ENCODE data around the gene EPN2.

EPN2 gene

DNA sequence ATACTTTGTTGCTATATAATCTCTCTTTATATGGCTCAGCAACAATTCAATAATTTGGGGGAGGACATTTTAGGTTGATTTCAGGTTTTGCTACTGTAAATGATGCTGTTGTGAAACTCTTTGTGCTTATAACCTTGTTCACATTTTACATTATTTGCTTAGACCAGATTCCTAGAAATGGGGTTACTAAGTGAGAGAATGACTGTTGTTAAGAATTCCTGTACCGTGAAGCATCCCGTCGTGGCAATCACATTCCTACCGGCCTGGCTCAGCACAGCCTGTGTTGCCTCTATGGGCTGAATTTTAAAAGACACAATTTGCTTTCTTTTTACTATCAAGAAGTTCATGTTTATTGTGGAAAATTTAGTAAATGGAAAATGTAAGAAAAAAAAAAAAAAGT, 94.0 kb downstream of the EPN2 start:
- H3K4me3 ChIP-seq (ENCODE audit: low read depth, low read length), result no peak overlapping the region
- TF ChIP-seq, protein P1, sequence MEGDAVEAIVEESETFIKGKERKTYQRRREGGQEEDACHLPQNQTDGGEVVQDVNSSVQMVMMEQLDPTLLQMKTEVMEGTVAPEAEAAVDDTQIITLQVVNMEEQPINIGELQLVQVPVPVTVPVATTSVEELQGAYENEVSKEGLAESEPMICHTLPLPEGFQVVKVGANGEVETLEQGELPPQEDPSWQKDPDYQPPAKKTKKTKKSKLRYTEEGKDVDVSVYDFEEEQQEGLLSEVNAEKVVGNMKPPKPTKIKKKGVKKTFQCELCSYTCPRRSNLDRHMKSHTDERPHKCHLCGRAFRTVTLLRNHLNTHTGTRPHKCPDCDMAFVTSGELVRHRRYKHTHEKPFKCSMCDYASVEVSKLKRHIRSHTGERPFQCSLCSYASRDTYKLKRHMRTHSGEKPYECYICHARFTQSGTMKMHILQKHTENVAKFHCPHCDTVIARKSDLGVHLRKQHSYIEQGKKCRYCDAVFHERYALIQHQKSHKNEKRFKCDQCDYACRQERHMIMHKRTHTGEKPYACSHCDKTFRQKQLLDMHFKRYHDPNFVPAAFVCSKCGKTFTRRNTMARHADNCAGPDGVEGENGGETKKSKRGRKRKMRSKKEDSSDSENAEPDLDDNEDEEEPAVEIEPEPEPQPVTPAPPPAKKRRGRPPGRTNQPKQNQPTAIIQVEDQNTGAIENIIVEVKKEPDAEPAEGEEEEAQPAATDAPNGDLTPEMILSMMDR (IDR thresholded peaks at IDR 0.05; ENCODE audit: borderline replicate concordance, insufficient read depth, low read depth, low read length), result no peak

GRCh38 chr17:19331543-19332245, 94.5 kb downstream of the EPN2 start:
- TF ChIP-seq, protein P1 (IDR thresholded peaks at IDR 0.05; ENCODE audit: borderline replicate concordance, insufficient read depth, low read depth, low read length), result no peak
- no peak overlapping the region for H3K4me3 ChIP-seq (ENCODE audit: low read depth, low read length)

DNA sequence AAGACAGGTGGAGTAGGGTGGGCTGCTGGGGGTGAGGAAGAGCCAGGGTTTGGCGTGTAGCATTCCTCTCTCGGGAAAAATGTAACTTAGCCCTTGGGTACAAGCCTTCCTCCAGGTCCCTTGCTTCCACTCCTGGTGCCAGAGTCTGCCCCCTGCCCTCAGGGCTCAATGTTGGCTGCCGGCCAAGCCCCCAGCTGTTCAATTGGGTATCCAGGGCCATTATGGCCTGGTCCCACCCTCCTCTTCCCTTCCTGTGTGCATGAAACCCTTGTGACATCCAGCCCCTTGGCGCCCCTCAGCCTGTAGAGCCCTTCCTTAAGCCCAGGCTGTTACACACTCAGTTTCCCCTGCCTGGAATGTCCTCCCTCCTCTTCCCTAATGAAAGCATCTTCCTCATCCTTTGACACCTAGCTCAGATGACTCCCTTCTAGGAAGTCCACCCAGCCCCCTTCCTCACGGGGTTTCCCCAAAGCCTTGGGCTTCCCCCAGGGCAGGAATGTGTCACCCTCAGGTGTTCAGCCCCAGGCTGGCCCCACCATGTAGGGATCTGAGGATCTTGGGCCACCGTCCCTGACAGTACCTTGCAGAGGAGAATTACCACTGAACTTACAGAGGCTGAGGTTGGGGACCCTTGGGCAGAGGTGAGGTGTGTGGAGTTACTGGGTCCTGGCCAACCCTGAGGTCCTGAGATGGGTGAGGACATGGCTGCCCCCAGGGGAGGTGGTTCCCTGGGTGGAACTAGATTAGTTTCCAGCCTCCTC, 95.4 kb downstream of the EPN2 start:
- TF ChIP-seq, protein P1 (IDR thresholded peaks at IDR 0.05; ENCODE audit: borderline replicate concordance, insufficient read depth, low read depth, low read length), result no peak
- H3K4me3 ChIP-seq (ENCODE audit: low read depth, low read length), result no peak overlapping the region

GRCh38 chr17:19333132-19333440, 95.9 kb downstream of the EPN2 start:
- TF ChIP-seq, protein P1 (IDR thresholded peaks at IDR 0.05; ENCODE audit: borderline replicate concordance, insufficient read depth, low read depth, low read length), result no peak
- H3K4me3 ChIP-seq (ENCODE audit: low read depth, low read length), result no peak overlapping the region

GRCh38 chr17:19333736-19334290, 96.6 kb downstream of the EPN2 start:
- TF ChIP-seq, protein P1 (IDR thresholded peaks at IDR 0.05; ENCODE audit: borderline replicate concordance, insufficient read depth, low read depth, low read length), result no peak
- no peak overlapping the region for H3K4me3 ChIP-seq (ENCODE audit: low read depth, low read length)

DNA sequence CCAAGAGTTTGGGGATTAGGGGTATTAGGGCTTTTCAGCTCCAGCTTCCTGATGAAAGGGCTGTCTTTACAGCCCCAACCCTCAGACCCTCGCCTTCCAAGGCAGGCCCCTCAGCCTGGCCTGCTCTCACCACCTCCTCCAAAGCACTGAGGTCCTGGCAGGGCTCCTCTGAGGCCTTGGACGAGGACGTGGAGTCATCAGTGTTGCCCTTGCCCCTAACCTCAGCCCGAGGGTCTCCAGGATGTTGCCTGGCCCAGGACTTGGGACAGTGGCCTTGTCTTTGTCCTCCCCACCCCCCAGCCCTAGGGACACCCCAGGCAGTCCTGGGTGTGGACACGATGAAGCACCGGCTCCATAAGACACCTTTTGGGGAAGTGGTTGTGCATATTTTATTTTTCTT, 97.2 kb downstream of the EPN2 start:
- TF ChIP-seq, protein P1 (IDR thresholded peaks at IDR 0.05; ENCODE audit: borderline replicate concordance, insufficient read depth, low read depth, low read length), result no peak
- no peak overlapping the region for H3K4me3 ChIP-seq (ENCODE audit: low read depth, low read length)
